Loucy (cell line): ENCODE measurements around the gene CAMSAP1.

Experiments used
- EZH2phosphoT487 ChIP-seq: fragments of 200-600 bp; IDR thresholded peaks from 2 replicates; pipeline ENCODE4 v1.6.1; 2018; ENCODE audit warnings: antibody characterized with exemption, mild to moderate bottlenecking, moderate library complexity, borderline replicate concordance
- TF ChIP-seq, protein P1 (sequence below): fragments of 200-600 bp; sonication (generic); conservative IDR thresholded peaks from 2 replicates; pipeline ENCODE4 v1.5.1; 2014; ENCODE audit warnings: mild to moderate bottlenecking, antibody characterized with exemption, low read length

DNA sequence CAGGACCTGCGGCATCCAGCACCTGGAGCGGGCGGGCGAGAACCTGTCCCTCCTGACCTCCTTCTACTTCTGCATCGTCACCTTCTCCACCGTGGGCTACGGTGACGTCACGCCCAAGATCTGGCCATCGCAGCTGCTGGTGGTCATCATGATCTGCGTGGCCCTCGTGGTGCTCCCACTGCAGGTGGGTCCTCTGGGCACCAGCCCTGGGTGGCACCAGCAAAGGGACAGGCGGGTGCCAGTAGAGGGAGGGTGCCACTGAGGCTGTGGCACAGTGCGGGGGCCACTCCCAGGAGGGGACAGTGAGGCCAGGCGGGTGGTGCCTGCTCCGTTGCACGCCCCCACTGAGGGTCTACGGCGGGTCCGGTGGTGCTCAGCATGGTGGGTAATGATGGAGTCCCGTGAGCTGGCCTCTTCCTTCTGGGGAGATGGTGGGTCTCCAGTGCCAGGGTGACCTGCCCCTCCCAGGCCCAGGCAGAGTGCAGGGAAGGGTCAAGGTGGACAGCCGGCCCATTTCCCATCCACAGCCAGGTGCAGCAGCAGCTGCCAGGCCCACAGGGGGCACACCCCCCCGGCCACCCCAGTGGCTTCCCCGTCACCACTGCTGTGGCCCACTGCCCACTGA, 147.6 kb downstream of the CAMSAP1 start:
- TF ChIP-seq, protein P1, sequence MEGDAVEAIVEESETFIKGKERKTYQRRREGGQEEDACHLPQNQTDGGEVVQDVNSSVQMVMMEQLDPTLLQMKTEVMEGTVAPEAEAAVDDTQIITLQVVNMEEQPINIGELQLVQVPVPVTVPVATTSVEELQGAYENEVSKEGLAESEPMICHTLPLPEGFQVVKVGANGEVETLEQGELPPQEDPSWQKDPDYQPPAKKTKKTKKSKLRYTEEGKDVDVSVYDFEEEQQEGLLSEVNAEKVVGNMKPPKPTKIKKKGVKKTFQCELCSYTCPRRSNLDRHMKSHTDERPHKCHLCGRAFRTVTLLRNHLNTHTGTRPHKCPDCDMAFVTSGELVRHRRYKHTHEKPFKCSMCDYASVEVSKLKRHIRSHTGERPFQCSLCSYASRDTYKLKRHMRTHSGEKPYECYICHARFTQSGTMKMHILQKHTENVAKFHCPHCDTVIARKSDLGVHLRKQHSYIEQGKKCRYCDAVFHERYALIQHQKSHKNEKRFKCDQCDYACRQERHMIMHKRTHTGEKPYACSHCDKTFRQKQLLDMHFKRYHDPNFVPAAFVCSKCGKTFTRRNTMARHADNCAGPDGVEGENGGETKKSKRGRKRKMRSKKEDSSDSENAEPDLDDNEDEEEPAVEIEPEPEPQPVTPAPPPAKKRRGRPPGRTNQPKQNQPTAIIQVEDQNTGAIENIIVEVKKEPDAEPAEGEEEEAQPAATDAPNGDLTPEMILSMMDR, result no peak
- TF ChIP-seq EZH2phosphoT487, result no peak
